Esophagus squamous epithelium (tissue), 4 donors: ENCODE data around the gene WWOX.

ENCODE experiments used
- CTCF ChIP-seq, 6 experiments: fragments of 450-650 bp in 4 of 6; fragments of 200-600 bp in 2 of 6; sonication (generic) in 2 of 6; IDR thresholded peaks; one replicate each; pipeline ENCODE4 v1.5.1; 2016 to 2019; ENCODE audit warnings: antibody characterized with exemption in 6 of 6, mild to moderate bottlenecking in 4 of 6, moderate library complexity in 4 of 6
- POLR2A ChIP-seq, 4 donors: fragments of 450-650 bp; IDR thresholded peaks; one replicate each; pipeline ENCODE4 v1.6.1; 2017; ENCODE audit warnings: antibody characterized with exemption in 4 of 4, mild to moderate bottlenecking in 4 of 4, moderate library complexity in 3 of 4

- TF ChIP-seq CTCF (IDR thresholded peaks at IDR 0.05) (no peak), POLR2A (IDR thresholded peaks at IDR 0.05) (no peak)
Measured at GRCh38 chr16:78984324-78984723, 884.9 kb downstream of the WWOX start.
